Activated CD4-positive, alpha-beta T cell treated with anti-CD3 and anti-CD28 coated beads, Interleukin-2, amount 10 ng/mL, durations not matched to agents 24 days and 14 days (primary cell): ENCODE data around the gene NCBP2. TPM values are rescaled to one million over a fixed set of nuclear protein-coding genes. Genes with fewer than 3 reads are reported as not detected.
A peak's percentile ranks its signal among the peaks of the same experiment; 100 is the strongest.

Experiments
- DNase-seq: peaks from one replicate; pipeline ENCODE4 v3.0.0; 2022
- H3K27ac Mint-ChIP-seq: one replicate; pipeline ENCODE4 v1.8.0; 2022; ENCODE audit warnings: mild to moderate bottlenecking, mixed read lengths
- H3K27me3 Mint-ChIP-seq: one replicate; pipeline ENCODE4 v1.8.0; 2022; ENCODE audit warnings: mixed read lengths
- H3K36me3 Mint-ChIP-seq: one replicate; pipeline ENCODE4 v1.8.0; 2022; ENCODE audit warnings: low read depth, mild to moderate bottlenecking, mixed read lengths
- H3K4me1 Mint-ChIP-seq: one replicate; pipeline ENCODE4 v1.8.0; 2021; ENCODE audit warnings: mixed read lengths
- H3K4me3 Mint-ChIP-seq: one replicate; pipeline ENCODE4 v1.8.0; 2022; ENCODE audit warnings: mild to moderate bottlenecking, moderate library complexity, mixed read lengths
- H3K9me3 Mint-ChIP-seq: one replicate; pipeline ENCODE4 v1.8.0; 2021; ENCODE audit warnings: mixed read lengths
- intact Hi-C: fragments of 100-400 bp; cut with micrococcal nuclease; formaldehyde crosslinking; loops from one replicate; pipeline ENCODE4 v1.15.1; 2023
- total RNA-seq: library from RNA; stranded (reverse); gene quantifications from 2 replicates; pipeline ENCODE4 v1.2.3, GENCODE V29; 2022

NCBP2 gene
- total RNA-seq, 1 donor from 2014 or later = 105 TPM

- Mint-ChIP-seq H3K9me3 (no peaks in the 10 kb centered on the region), H3K4me3 (no peak overlapping the region)
- DNase-seq = no peak
These were observed 33.0 kb upstream of the NCBP2 start for GRCh38 chr3:196975349-196975748.

GRCh38 chr3:196974661-196975060, 32.3 kb upstream of the NCBP2 start:
- H3K4me3 Mint-ChIP-seq = no peak overlapping the region
- H3K4me1 Mint-ChIP-seq = peaks cover 14% of the 10 kb centered on the region
- DNase-seq = no peak
- peaks cover 10% of the 10 kb centered on the region for H3K27me3 Mint-ChIP-seq
- no peaks in the 10 kb centered on the region for H3K36me3 Mint-ChIP-seq
- intact Hi-C loops = loop anchor here (10.0 kb wide), 1 partner anchor 210 kb away; no protein-coding TSS in a partner anchor
- no peaks in the 10 kb centered on the region for H3K9me3 Mint-ChIP-seq
- no peak overlapping the region for H3K27ac Mint-ChIP-seq

More at GRCh38 chr3:196975349-196975748, 33.0 kb upstream of the NCBP2 start:
- peaks cover 8% of the 10 kb centered on the region for H3K27me3 Mint-ChIP-seq
- H3K4me1 Mint-ChIP-seq = peaks cover 9% of the 10 kb centered on the region
- intact Hi-C loops = loop anchor here (10.0 kb wide), 1 partner anchor 209 kb away; no protein-coding TSS in a partner anchor
- no peak overlapping the region for H3K27ac Mint-ChIP-seq
- H3K36me3 Mint-ChIP-seq = no peaks in the 10 kb centered on the region

GRCh38 chr3:196971094-196971698, 28.9 kb upstream of the NCBP2 start:
- Mint-ChIP-seq H3K9me3 (no peaks in the 10 kb centered on the region), H3K27ac (no peak overlapping the region), H3K36me3 (peaks cover 8% of the 10 kb centered on the region), H3K4me1 (peaks cover 17% of the 10 kb centered on the region), H3K4me3 (no peak overlapping the region), H3K27me3 (peaks cover 10% of the 10 kb centered on the region)
- intact Hi-C loops = loop anchor here (10.0 kb wide), 1 partner anchor 214 kb away; no protein-coding TSS in a partner anchor
- DNase-seq = no peak

GRCh38 chr3:196970547-196971093, 28.3 kb upstream of the NCBP2 start:
- Mint-ChIP-seq H3K27ac (peak overlapping the region; percentile 75), H3K27me3 (peaks cover 10% of the 10 kb centered on the region), H3K4me3 (peak overlapping the region; percentile 71), H3K9me3 (no peaks in the 10 kb centered on the region), H3K36me3 (peaks cover 8% of the 10 kb centered on the region), H3K4me1 (peaks cover 17% of the 10 kb centered on the region)
- no peak for DNase-seq
- intact Hi-C loops = loop anchor here (1.0 to 10.0 kb wide), 2 partner anchors 132 to 214 kb away; no protein-coding TSS in a partner anchor

- peak; percentile 94 for DNase-seq
- Mint-ChIP-seq H3K27me3 (peaks cover 10% of the 10 kb centered on the region), H3K36me3 (peaks cover 8% of the 10 kb centered on the region), H3K9me3 (no peaks in the 10 kb centered on the region), H3K4me1 (peaks cover 17% of the 10 kb centered on the region), H3K4me3 (peak overlapping the region; percentile 71), H3K27ac (peak overlapping the region; percentile 75)
- intact Hi-C loops = loop anchor here (1.0 to 10.0 kb wide), 6 partner anchors 28 to 361 kb away; partner anchors contain the start of genes CEP19, NCBP2 and PIGX
These were observed 27.6 kb upstream of the NCBP2 start for GRCh38 chr3:196969660-196970546.

- intact Hi-C loops = loop anchor here (1.0 kb wide), 4 partner anchors 27 to 360 kb away; partner anchors contain the start of genes CEP19, NCBP2 and PIGX
- Mint-ChIP-seq H3K9me3 (no peaks in the 10 kb centered on the region), H3K4me1 (peaks cover 17% of the 10 kb centered on the region), H3K4me3 (peak overlapping the region; percentile 87), H3K27ac (peak overlapping the region; percentile 88), H3K36me3 (peaks cover 8% of the 10 kb centered on the region), H3K27me3 (peaks cover 10% of the 10 kb centered on the region)
- peak; percentile 87 for DNase-seq
These were observed 26.9 kb upstream of the NCBP2 start for GRCh38 chr3:196969134-196969659.

GRCh38 chr3:196968233-196969133, 26.2 kb upstream of the NCBP2 start, which contains the start of gene PIGZ:
TSS of gene PIGZ (minus strand) at chr3:196968833. CDS start at chr3:196952031, 16,802 bp downstream.
- peak within 1 kb of the TSS; percentile 88 for H3K27ac Mint-ChIP-seq

GRCh38 chr3:196967412-196968232, 25.3 kb upstream of the NCBP2 start:
- DNase-seq = no peak
- Mint-ChIP-seq H3K27me3 (peaks cover 10% of the 10 kb centered on the region), H3K4me3 (peak overlapping the region; percentile 73), H3K36me3 (peaks cover 8% of the 10 kb centered on the region), H3K9me3 (no peaks in the 10 kb centered on the region), H3K4me1 (peaks cover 17% of the 10 kb centered on the region), H3K27ac (no peak overlapping the region)
- intact Hi-C loops = loop anchor here (1.0 kb wide), 1 partner anchor 100 kb away; the partner anchor contains the start of gene SENP5

More at GRCh38 chr3:196968233-196969133, 26.2 kb upstream of the NCBP2 start, which contains the start of gene PIGZ:
- intact Hi-C loops = loop anchor here (1.0 kb wide), 5 partner anchors 26 to 359 kb away; partner anchors contain the start of genes CEP19, NCBP2, PIGX and SENP5
- Mint-ChIP-seq H3K9me3 (no peaks in the 10 kb centered on the region), H3K4me1 (peaks cover 17% of the 10 kb centered on the region), H3K4me3 (peak within 1 kb of the TSS; percentile 87), H3K36me3 (peaks cover 8% of the 10 kb centered on the region), H3K27me3 (peaks cover 10% of the 10 kb centered on the region)
- DNase-seq = peak; percentile 88

GRCh38 chr3:196966526-196967401, 24.4 kb upstream of the NCBP2 start:
- Mint-ChIP-seq H3K4me1 (peaks cover 17% of the 10 kb centered on the region), H3K27me3 (peaks cover 10% of the 10 kb centered on the region), H3K9me3 (no peaks in the 10 kb centered on the region), H3K27ac (no peak overlapping the region), H3K4me3 (peak overlapping the region; percentile 36), H3K36me3 (peaks cover 8% of the 10 kb centered on the region)
- DNase-seq = no peak
- intact Hi-C loops = no loop called here

- Mint-ChIP-seq H3K27me3 (peaks cover 6% of the 10 kb centered on the region), H3K4me3 (no peak overlapping the region), H3K4me1 (peaks cover 14% of the 10 kb centered on the region), H3K27ac (no peak overlapping the region), H3K9me3 (no peaks in the 10 kb centered on the region), H3K36me3 (peaks cover 8% of the 10 kb centered on the region)
- intact Hi-C loops = no loop called here
- DNase-seq = no peak
These were observed 23.5 kb upstream of the NCBP2 start for GRCh38 chr3:196965804-196966173.

- Mint-ChIP-seq H3K4me3 (no peak overlapping the region), H3K9me3 (no peaks in the 10 kb centered on the region), H3K27ac (no peak overlapping the region), H3K4me1 (peaks cover 11% of the 10 kb centered on the region), H3K36me3 (peaks cover 8% of the 10 kb centered on the region), H3K27me3 (peaks cover 1% of the 10 kb centered on the region)
- intact Hi-C loops = no loop called here
- DNase-seq = no peak
These were observed 22.9 kb upstream of the NCBP2 start for GRCh38 chr3:196965112-196965803.
